GM21390 (cell line): ENCODE measurements around the gene IFT25.

Experiments used
- ATAC-seq: cut with Tn5 transposase; IDR thresholded peaks from one replicate; pipeline ENCODE4 v1.9.1; 2021; ENCODE audit not compliant: unreplicated experiment

Gene IFT25

DNA sequence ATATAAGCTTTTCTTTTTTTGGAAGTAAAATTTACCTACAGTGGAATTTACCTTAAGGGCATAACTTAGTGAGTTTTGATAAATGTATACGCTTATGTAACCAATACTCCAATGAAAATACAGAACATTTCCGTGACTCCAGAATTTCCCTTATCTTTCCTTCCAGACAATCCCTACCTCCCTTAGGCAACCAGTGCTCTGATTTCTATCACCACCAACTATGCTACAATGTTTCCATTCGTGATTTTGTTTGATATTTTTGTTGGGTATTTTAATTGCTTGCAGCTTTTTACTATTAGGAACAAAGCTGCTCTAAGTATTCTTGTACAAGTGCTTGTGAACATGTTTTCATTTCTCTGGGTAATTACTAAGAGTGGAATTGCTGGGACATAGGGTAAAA lies 14.6 kb downstream of the IFT25 start:
- no peak for ATAC-seq

GRCh38 chr1:53929246-53929960 lies 16.1 kb downstream of the IFT25 start:
- ATAC-seq, result no peak

DNA sequence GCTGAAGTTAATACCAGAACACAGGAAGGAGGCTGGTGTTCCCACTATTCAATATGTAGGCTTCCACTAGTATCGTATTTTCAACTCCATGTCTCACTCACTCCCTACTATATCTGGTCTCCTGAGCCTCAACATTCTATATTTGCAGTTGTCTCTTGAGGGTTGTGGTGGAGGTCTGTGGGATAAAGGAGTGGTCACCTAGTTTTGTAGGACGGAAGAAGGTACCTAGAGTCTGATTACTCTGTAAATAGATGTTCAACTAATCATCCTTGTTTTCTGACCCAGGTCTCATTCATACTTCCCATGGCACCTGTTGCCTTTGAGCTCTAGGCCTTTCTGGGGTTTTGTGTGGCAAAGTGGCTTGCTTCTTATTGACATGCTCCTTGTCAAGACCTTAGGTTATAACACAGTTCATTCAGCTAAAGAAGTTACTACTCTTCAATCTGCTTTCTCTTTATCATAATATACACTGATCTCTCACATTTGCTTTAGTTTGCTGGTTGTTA lies 18.1 kb downstream of the IFT25 start:
- no peak for ATAC-seq

- no peak for ATAC-seq
Measured at GRCh38 chr1:53919675-53920066, 25.8 kb downstream of the IFT25 start.

GRCh38 chr1:53918343-53918742 lies 27.2 kb downstream of the IFT25 start:
- ATAC-seq, result no peak

- no peak for ATAC-seq
Measured at GRCh38 chr1:53913352-53914033, 32.0 kb downstream of the IFT25 start.

GRCh38 chr1:53911442-53911841 lies 34.1 kb downstream of the IFT25 start:
- ATAC-seq, result no peak

DNA sequence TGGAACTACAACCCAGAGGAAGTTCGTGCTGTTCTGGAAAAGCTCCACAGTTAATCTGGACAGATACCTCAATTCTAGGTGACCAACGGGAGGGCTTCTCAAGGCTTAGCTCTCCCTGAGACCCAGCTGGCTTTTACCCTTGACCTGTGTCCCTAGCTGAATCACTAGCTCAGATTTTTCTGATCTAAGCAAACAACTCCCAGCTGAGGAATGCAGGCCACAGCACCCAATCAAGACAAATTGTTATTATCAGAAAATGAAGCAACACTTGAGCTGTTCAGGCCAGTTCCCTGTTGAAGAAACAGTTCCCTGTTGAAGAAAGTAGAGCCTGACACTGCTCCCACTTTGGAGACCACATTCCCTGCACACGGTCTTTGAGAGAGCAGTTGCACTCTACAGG lies 35.6 kb downstream of the IFT25 start:
- ATAC-seq, result no peak

DNA sequence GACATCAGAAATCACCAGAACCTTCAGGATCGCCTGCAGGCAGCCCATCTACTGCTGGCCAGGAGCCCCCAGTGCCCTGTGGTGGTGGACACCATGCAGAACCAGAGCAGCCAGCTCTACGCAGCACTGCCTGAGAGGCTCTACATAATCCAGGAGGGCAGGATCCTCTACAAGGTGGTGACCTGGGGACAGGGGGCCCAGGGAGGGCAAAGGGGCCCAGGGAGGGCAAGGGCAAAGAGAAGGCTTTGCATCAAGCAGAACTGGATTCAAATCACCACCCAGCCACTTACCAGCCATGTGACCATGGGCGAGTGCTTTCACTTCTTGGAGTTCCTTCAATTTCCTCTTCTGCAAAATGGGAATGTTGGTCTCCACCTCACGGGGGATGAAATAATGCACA lies 39.4 kb downstream of the IFT25 start:
- ATAC-seq, result no peak

- no peak for ATAC-seq
Measured at GRCh38 chr1:53905509-53905908, 40.0 kb downstream of the IFT25 start.

- no peak for ATAC-seq
Measured at GRCh38 chr1:53902235-53903138, 43.0 kb downstream of the IFT25 start.

GRCh38 chr1:53899708-53900107 lies 45.8 kb downstream of the IFT25 start:
- ATAC-seq, result no peak

DNA sequence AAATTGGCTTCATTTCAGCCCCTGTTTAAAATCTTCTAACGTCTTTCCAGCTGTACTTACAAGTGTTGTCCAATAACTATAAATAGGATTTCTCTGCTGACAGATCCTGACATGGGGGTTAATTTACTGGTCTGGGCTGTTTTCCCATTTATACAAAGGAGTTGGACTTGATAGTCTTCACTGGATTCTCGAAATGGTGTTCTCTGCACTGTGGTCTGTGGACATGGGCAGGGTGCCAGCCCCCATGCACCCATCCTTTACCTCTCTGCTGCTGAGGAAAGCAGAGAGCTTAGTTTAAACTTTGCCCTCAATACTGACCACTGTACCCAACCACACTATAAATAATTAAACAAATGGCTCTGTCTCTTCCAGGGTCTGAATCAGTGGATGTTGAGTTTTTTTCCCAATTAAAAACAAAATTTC lies 46.3 kb downstream of the IFT25 start:
- ATAC-seq, result no peak

- ATAC-seq, result no peak
Measured at GRCh38 chr1:53896635-53897229, 48.8 kb downstream of the IFT25 start.

- ATAC-seq, result no peak
Measured at GRCh38 chr1:53895421-53895820, 50.1 kb downstream of the IFT25 start.

DNA sequence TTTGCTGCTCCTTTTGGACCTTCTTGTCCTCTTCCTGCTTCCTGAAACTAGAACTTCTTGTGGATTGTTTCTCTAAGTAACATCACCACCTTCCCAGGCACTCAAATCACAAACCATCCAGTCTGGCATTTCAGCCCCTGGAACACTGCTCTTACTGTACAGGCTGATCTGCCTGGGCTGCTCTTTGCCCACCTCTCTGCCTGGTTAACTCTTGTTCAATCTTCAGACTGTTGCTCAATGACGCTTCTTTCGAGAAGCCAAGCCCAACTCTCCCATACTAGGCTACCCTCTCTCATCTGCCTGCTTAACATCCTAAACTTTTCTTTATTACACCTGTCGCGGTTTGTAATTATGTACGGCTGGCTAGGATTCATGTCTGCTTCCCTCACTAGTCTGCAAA lies 50.9 kb downstream of the IFT25 start:
- no peak for ATAC-seq

GRCh38 chr1:53893999-53894636 lies 51.4 kb downstream of the IFT25 start, which contains the start of gene DIO1:
DIO1 (plus strand) TSS chr1:53894187; CDS start chr1:53894211, 24 bp downstream.
- no peak for ATAC-seq

DNA sequence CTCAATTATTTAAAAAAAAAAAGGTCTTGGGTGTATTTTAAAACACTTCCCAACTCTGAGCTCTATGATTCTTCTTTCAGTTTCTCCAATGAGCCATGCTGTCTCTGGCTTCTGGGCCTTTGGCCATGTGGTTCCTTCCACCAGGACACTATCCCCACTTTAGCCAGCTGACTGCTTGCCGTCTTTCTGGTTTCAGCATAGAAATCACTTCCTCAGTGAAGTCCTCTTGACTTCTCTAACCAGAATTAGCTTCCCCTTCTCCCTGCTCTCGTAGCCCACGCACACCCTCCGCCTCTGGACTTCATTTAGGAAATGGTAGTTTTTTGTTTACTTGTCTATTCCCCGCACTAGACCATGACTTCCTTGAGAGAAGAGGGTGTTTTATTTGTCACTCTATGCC lies 52.6 kb downstream of the IFT25 start:
- ATAC-seq, result no peak

DNA sequence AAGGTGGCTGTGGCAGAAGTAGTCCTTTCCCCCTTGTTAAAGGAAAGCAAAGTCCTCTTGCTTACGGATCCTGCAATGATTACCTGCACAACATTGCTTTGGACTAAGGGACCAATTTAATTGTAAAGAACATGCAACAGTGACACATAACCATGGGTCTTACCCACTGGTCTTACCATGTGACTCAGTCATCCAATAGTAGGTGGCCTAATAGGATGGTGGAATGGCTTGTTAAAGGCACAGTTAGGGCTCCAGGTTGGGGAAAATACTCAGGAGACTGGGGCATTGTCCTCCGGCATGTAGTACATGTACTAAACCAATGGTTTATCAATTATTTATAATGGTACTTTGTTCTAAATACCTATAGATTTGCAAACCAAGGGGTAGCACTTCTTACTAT lies 53.8 kb downstream of the IFT25 start:
- no peak for ATAC-seq

DNA sequence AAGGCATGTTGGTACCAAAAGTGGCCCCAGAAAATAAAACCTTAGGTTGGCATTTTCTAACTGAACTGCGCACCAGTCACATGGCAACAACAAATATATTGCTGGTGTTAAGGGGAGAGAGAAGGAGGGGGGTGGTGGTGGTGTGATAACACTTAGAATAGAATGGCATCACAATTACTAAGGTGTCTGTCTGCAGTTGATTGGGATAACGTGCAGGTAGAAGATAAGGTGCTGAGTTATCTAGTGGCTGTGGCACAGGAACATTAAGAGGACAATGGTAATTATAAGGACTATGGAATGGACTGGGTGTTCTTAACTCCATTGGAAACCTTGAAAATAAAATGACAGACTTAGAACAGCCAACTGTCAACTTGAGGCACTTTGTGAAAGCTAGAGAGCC lies 54.5 kb downstream of the IFT25 start:
- no peak for ATAC-seq

- ATAC-seq, result no peak
Measured at GRCh38 chr1:53890522-53890941, 55.0 kb downstream of the IFT25 start.
